Kidney capillary endothelial cell (primary cell): ENCODE data around the gene BTBD18.

ENCODE experiments used
- DNase-seq: peaks from one replicate; pipeline ENCODE4 v3.0.0-alpha.2; 2018; ENCODE audit warnings: low spot score

Gene BTBD18, protein sequence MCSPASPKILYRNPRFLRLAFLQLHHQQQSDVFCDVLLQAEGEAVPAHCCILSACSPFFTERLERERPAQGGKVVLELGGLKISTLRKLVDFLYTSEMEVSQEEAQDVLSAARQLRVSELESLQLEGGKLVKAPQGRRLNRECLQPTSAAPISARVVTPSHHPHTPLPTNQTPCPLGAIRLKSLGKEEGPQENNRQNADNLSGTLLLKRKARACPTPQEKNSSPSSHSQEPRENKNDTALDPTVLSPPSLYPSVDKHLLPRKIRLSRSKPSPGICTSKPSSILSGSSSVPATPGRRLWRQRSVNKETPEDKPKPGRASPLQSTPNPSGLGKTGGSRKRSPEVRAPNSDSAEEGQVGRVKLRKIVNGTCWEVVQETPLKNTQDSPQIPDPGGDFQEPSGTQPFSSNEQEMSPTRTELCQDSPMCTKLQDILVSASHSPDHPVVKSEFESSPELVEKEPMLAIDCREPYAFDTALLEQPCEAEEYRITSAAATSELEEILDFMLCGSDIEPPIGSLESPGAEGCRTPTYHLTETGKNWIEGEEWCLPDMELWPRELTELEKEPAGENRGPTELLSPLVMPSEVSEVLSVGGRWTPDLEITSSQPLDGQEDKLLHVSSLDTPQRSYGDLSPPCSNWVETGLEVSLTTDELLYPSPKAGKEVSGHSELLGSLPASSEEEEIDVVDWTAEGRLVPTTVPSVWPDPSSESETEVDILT

DNA sequence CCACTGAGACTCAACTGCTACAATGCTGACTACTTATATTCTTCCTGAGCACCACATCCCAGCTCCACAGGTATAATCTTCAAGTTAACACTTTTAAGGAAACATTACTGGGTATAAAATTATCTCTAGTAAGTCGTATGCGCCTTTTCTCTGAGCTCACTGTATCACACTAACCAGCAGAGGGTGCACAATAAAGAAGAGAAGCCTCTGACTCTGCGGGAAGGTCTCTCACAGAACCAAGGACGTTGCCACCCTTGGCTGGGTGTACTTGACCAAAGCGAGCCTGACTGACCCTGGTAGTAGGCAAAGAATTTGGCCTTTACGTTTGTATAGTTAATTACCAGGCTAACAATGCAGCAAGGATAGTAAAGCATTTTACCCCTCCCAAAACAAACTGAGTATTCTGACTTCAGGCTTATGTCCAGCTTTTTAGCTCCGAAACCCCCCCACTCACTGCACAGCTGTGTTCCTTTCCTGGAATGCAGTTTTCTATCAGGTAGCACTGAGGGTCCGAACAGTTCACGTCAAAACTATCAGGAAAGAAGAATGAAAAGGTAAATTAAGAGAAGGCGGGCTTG is at the start of gene BTBD18:
Gene BTBD18 (minus strand): TSS at position 144 of the 578 bp plus-strand sequence. CDS start 631 bp downstream, outside the sequence.
- DNase-seq = peak; percentile 60

GRCh38 chr11:57801183-57801485 is 49.5 kb upstream of the BTBD18 start:
- peak; percentile 59 for DNase-seq

GRCh38 chr11:57800444-57801182 is 49.0 kb upstream of the BTBD18 start:
- DNase-seq = peak; percentile 89

DNA sequence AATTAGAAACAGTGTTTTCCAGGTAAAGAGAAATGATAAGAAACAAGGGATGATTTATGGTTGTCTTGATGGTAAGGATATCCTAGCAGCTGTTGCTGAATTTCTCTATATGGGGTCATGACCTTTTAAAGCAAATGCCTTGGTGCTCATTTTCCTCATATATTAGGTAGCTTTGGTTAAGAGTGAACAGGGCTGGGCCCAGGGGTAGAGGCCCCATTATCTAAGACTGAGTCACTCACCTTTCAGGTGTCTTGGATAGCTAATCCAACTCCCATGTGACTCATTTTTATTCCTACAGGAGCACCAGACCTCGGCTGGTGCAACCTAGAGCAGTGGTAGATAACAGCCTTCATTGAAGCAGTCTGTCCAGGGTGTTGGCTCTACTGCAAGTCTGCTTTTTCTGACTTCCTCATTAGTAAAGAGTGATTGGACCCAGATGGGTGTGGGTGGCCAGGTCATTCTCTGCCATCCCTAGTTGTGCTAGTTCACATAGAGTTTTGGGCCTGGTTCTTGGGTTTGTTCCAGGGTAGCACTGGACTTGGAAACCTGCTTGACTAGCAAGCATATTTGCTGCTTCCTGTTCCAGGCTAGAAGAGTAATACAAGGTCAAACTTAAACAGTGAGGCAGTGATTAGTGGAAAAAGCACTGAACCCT is 47.4 kb upstream of the BTBD18 start:
- peak; percentile 22 for DNase-seq

DNA sequence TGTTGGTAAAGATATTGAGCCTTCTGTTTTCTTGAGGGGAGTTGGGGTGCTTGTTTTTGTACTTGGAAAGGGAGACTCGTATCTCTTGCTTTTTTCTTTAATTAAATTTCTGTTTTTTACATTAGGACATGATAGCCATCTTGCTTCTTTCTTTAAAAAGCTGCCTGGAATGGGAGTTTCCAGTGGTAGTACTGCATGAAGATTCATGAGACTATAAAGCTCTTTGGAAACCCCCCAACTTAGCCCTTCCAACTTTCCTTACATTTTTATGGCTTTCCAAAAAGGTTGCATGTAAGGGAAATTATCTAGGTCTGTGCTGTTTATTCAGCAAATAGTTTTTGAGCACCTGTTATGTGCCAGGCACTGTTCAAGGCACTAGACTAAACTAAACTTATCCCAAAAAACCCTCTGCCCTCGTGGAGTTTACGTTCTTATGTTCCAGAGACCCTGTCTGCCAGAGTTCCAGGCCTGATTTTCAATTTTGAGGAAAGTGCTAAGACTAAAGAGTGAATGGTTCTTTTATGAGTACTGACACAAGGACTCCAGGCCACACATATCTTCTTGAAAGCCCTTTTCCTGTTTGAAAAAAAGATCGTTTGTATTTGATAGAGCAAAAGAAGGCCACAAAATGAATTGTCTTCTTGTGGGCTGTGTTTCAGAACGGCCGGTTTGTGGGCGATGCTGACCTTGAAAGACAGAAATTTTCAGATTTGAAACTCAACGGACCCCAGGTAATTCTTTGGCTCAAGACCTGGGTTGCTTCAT is 41.9 kb upstream of the BTBD18 start:
- DNase-seq = no peak

- DNase-seq = peak; percentile 61
Observed at GRCh38 chr11:57792870-57793269, 41.3 kb upstream of the BTBD18 start.

- DNase-seq = peak; percentile 51
Observed at GRCh38 chr11:57792060-57792541, 40.5 kb upstream of the BTBD18 start.

GRCh38 chr11:57791321-57792059 is 39.9 kb upstream of the BTBD18 start:
- no peak for DNase-seq

- no peak for DNase-seq
Observed at GRCh38 chr11:57788703-57789088, 37.1 kb upstream of the BTBD18 start.

- no peak for DNase-seq
Observed at GRCh38 chr11:57787920-57788702, 36.5 kb upstream of the BTBD18 start.

DNA sequence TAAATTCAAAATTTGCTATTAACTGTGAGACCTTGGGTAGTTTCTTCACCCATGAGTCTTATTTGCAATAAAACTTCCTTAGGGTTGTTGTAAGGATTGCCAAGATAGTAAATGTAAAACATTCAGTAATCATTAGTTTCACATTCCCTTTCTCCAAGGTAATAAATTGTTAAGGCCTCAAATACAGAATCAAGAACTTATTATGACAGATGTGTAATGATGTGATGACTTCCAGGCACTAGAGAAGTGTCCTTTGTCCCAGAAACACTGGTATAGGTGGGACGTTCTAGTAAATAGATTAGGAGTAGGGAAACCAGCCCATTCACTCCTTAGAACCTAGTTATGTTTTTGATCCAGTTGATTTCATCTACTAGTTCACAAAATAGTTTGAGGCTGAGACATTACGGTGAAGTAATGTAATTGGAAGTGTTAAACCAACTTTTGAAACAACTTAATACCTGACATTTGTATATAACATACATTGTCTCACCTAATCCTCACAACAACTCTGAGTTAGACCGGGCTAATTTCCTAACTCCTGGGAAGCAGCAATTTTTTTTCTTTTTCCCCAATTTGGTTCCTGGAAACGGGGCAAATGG is 35.5 kb upstream of the BTBD18 start:
- DNase-seq = no peak

DNA sequence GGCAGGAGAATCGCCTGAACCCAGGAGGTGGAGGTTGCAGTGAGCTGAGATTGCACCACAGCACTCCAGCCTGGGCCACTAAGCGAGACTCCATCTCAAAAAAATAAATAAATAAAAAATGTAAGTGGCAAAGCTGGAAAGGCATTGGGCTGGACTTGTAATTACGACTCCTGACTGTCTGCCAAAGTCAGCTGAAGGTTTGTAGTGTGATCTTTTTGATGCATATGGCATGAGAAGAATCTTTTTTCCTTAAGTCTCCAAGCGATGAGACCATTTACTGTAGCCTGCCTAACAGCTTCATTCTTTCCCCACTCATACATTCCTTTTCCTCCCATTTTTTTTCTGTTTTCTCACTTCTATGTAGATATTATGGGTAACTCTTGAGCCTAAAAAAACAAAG is 34.8 kb upstream of the BTBD18 start:
- no peak for DNase-seq

DNA sequence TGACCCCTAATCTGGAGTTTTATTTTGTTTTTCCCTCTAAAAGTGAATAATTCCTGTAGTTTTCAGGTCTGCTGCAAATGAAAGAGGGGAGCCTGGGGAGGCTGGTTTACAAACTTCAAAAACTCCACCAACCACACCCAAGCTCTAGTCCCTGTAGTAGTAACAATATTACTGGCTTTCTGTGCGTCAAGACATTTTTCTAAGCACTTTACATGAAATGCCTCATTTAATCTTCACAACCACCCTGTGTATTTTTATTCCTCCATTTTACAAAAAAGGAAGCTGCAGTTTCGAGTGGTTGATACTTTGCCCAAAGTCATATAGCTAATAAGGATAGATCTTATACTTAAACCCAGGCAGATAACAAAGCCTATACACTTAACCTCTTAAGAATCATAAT is 33.5 kb upstream of the BTBD18 start:
- DNase-seq = no peak

GRCh38 chr11:57781529-57781943 is 29.9 kb upstream of the BTBD18 start:
- no peak for DNase-seq

GRCh38 chr11:57779276-57779675 is 27.7 kb upstream of the BTBD18 start:
- peak; percentile 47 for DNase-seq

DNA sequence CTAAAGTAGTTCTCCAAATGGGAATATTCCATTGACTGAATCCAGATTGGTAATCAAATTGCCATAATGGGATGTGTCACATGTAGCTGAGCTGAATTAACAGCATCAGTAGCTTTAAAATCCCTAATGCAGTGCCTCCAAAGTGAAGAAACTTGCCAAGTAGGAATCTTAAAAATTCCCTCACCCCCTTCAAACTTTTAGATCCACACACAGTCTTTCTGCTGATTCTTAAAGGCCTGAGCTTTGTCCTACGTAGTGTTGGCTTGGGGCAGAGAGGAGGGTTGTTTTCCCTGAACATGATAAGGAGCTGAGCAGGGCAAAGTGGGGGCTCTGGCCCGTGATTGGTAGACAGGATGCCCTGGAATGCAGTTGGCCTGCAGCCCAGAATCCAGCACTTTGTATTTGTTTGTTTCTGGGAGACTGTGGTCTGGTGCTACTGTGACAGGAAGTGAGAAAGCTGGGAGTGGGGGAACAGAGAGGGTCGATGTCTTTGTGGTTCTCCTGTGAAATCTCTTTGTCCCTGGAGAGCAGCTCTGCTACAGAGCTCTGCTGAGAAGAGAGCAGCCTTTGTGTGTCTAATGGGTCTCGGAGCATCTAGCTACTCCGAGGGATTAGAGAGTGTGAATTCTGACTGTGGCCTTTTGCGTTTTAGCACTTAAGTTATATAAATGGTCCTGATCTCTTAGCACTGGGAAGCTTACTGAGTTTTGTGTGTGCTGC is 26.9 kb upstream of the BTBD18 start:
- DNase-seq = peak; percentile 99

- no peak for DNase-seq
Observed at GRCh38 chr11:57777969-57778317, 26.3 kb upstream of the BTBD18 start.

DNA sequence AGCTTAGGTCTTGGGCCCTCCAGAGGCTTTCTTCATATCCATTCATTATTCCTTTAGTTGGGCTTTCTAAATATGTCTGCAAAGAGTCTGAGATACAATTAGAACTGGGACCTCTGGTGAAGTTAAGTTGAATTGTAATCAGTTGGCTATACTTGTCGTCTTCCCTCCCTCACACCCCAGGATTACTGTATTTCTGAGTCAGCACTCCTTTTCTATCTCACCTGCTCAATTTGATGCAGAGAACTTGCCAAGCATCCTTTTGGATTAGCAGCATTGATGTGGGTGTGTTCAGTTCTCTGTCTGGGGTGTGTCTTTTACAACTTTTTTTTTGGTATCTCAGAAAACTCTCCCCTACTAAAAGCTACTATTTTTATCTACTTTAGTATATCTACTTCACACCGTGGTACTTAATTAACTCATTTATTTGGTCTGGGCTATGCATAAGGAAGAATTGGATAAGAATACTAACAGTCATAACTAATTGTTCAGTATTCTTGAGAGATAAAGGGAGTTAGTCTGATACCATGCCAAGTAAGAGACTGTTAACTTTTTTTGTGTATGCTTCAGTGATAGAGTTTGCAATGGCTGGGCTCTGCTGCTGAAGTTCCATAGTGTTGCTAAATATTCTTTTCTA is 25.1 kb upstream of the BTBD18 start:
- DNase-seq = no peak
